NT2/D1 (cell line): ENCODE data around the gene ZNF497.

Source experiments
- DNase-seq: peaks from one replicate; pipeline ENCODE4 v3.0.0-alpha.2; 2011; ENCODE audit warnings: low read depth, low spot score
- H3K27me3 ChIP-seq: 2 replicates; pipeline ENCODE4 v1.6.0; 2011; ENCODE audit warnings: mild to moderate bottlenecking; ENCODE audit not compliant: insufficient read length, insufficient read depth
- H3K36me3 ChIP-seq: 2 replicates; pipeline ENCODE4 v1.6.1; 2011; ENCODE audit warnings: mild to moderate bottlenecking, low read length, mixed read lengths; ENCODE audit not compliant: insufficient read depth, insufficient read length
- H3K4me1 ChIP-seq: 2 replicates; pipeline ENCODE4 v1.5.1; 2011; ENCODE audit not compliant: insufficient read depth, insufficient read length
- H3K4me3 ChIP-seq: 2 replicates; pipeline ENCODE4 v1.5.1; 2011; ENCODE audit warnings: low read depth; ENCODE audit not compliant: insufficient read length
- H3K9ac ChIP-seq: 2 replicates; pipeline ENCODE4 v1.6.0; 2011; ENCODE audit warnings: low read depth; ENCODE audit not compliant: insufficient read length
- H3K9me3 ChIP-seq: 2 replicates; pipeline ENCODE4 v1.5.1; 2011; ENCODE audit warnings: mild to moderate bottlenecking, low read length; ENCODE audit not compliant: insufficient read depth
- SUZ12 ChIP-seq: IDR thresholded peaks from 2 replicates; pipeline ENCODE4 v1.6.1; 2011; ENCODE audit not compliant: insufficient read length, insufficient read depth; ENCODE audit errors: extremely low read depth
- YY1 ChIP-seq: IDR thresholded peaks from 2 replicates; pipeline ENCODE4 v1.6.1; 2011; ENCODE audit not compliant: insufficient read length, insufficient read depth
- ZNF274 ChIP-seq: IDR thresholded peaks from 2 replicates; pipeline ENCODE4 v1.6.1; 2011; ENCODE audit warnings: mild to moderate bottlenecking, low read depth, low read length

The ZNF497 gene

DNA sequence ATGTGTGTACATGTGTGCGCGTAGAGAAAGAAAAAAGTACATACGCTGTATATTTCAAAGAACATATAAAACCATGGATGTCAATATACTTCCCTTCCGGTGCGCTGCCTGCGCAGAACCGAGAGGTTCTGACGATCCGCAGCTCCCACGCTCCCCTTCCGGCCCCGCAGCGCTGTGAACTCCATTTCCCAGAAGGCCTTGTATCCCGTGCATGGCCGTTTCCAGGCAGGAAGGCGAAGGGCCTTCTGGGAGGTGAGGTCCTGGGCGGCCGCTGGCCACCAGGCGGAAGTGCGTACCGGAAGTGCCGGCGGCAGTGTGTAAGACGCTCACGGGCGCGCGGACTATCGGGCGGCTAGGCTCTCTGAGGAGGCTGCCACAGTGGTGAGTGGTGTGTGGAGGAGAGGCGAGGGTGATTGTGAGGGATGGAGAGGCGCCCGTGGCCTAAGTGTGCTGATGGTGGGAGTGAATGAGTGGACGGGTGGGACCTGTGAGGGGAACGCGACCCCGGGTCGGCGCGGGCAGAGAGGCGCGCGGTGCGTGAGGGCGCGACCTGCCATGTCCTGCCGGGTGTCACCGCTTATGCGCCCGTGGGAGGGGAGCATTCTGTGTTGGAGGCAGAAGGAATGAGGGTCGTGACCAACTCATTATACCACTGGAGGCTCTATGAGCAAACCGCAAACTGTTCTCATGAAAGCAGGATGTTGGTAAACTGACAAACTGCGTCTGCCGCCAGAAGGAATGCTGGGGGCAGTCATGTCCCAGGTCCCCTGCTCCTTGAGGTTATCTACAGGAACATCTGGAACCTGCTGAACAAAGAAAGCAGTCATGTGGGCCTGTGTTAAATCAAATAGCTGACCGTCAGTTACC is 57.3 kb downstream of the ZNF497 start, which contains the start of gene ERVK3-1:
ERVK3-1 (plus strand) TSS at position 313 of the 867 bp plus-strand sequence. CDS start 6,792 bp downstream, outside the sequence.
- H3K9ac ChIP-seq, result peak within 1 kb of the TSS; percentile 96
- no peaks in the 10 kb centered on the region for H3K4me1 ChIP-seq
- no peaks in the 10 kb centered on the region for H3K27me3 ChIP-seq
- no peaks in the 10 kb centered on the region for H3K9me3 ChIP-seq
- peaks cover 51% of the 10 kb centered on the region for H3K36me3 ChIP-seq
- no peak for TF ChIP-seq SUZ12
- peak; percentile 53 for TF ChIP-seq YY1
- peak; percentile 89 for DNase-seq
- peak within 1 kb of the TSS; percentile 99 for H3K4me3 ChIP-seq

DNA sequence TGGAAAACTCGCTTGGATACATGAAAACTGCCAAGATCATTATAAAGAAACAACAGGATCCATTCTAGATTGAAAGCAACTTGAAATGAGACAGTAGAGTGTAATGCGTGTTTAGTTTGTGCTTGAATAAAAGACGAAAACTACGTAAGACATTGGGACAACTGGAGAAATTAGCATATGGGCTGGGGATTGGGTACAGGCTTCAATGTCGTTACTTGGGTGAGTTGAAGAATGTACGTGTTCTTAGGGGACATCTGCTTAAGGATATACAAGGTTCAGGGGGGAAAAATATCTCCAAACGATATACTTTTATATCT is 57.8 kb downstream of the ZNF497 start:
- Histone ChIP-seq H3K27me3 (no peaks in the 10 kb centered on the region), H3K36me3 (peaks cover 52% of the 10 kb centered on the region), H3K9me3 (no peaks in the 10 kb centered on the region), H3K9ac (no peak overlapping the region), H3K4me1 (no peaks in the 10 kb centered on the region), H3K4me3 (peak overlapping the region; percentile 99)
- no peak for DNase-seq
- TF ChIP-seq YY1 (no peak), ZNF274 (no peak), SUZ12 (no peak)
